Prostate gland (tissue), 2 donors: ENCODE measurements around the gene NFKB1.

Experiments
- CTCF ChIP-seq, 4 experiments: fragments of 200-600 bp in 2 of 4; fragments of 450-650 bp in 2 of 4; sonication (generic) in 2 of 4; IDR thresholded peaks; 1 replicate in 3 of 4; 2 replicates in 1 of 4; pipeline ENCODE4 v1.5.1; 2016 to 2019; ENCODE audit warnings: antibody characterized with exemption in 4 of 4, mild to moderate bottlenecking in 2 of 4, moderate library complexity in 2 of 4
- POLR2A ChIP-seq: fragments of 450-650 bp; IDR thresholded peaks from one replicate; pipeline ENCODE4 v1.6.1; 2016; ENCODE audit warnings: antibody characterized with exemption, mild to moderate bottlenecking
- POLR2AphosphoS5 ChIP-seq: sonication (generic); formaldehyde crosslinking; IDR thresholded peaks from one replicate; pipeline ENCODE4 v1.6.1; 2017; ENCODE audit warnings: antibody characterized with exemption

- TF ChIP-seq CTCF (IDR thresholded peaks at IDR 0.05) (no peak), POLR2AphosphoS5 (no peak), POLR2A (no peak)
Measured at GRCh38 chr4:102521570-102521969, 20.4 kb downstream of the NFKB1 start.
